Measurements from ENCODE around the gene INPP5D.
"Not testable (repeated sequence)": the region's sequence is repeated elsewhere in the genome, so short reads cannot be mapped to it uniquely, and the experiment has no call there.

Gene INPP5D

GRCh38 chr2:233107011-233107410 lies 46.9 kb downstream of the INPP5D start:
- H3K27ac ChIP-seq, result peak overlapping the region in 1 of 21 experiments; percentile 11
- no peak overlapping the region for H3K4me3 ChIP-seq

- H3K4me3 ChIP-seq, result no peak overlapping the region
- no peak overlapping the region for H3K27ac ChIP-seq
These were observed 47.7 kb downstream of the INPP5D start for GRCh38 chr2:233107831-233108300.

DNA sequence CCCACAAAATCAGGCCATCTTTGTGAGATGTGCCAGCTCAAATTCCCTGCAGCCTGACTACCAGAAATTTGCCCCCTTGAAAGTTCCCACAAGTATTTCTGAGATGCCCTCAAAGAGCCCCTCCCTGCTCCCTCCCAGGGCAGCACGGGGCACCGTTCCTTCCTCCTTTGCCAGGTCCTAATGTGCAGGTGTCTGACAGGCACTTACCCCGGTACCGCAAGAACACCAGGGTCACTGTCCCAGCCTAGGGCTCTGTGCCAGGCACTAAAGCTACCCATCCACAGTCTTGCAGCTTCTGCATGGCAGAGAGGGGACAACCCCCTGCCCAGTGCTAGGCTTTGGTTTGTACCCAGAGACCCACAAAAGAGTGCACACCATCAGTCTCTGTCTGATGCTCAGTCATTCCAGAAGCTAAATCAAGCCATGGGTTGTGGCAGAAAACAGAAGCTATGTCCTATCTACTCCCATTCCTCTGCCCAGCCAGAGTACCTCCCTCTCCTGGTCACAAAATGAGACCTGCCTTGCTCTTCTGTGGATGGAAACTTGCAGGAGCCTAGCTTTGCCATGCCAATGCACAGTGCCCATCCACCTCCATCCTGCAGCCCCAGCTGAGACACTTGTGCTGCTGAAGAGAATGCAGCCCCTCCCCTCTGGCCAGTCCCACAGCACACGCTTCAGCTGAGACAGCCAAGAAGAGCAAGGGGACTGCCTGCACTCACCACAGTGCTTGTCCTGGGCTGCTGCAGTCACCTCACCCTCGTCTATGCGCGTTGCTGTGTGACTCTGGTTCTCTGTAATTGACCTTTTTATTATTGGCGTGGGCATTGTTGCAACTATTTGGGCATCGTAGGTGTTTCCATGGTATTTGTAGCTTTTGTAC lies 48.7 kb downstream of the INPP5D start:
- Histone ChIP-seq H3K4me3 (no peak overlapping the region), H3K27ac (no peak overlapping the region)

- Histone ChIP-seq H3K4me3 (no peak overlapping the region), H3K27ac (no peak overlapping the region)
These were observed 51.3 kb downstream of the INPP5D start for GRCh38 chr2:233111427-233111826.

DNA sequence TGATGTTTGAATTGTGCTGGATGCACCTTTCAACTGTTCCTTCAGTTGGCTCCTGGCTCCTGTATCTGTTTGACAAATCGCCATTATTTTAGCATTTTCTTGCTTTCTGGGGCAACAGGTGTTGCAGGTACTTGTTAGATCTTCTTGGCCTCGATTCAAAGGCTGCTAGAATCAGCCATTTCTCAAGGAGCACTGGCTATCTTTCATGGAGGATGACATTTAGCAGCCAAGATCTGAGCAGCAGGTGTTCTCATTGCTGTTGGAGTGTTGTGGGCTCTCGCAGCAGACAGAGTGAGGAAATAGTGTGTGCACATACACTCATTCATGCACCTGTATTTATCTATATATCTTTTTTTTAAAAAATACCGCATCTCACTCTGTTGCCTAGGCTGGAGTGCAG lies 52.2 kb downstream of the INPP5D start:
- Histone ChIP-seq H3K27ac (no peak overlapping the region), H3K4me3 (no peak overlapping the region)

- H3K27ac ChIP-seq, result no peak overlapping the region
- H3K4me3 ChIP-seq, result no peak overlapping the region
These were observed 52.8 kb downstream of the INPP5D start for GRCh38 chr2:233112776-233113452.

DNA sequence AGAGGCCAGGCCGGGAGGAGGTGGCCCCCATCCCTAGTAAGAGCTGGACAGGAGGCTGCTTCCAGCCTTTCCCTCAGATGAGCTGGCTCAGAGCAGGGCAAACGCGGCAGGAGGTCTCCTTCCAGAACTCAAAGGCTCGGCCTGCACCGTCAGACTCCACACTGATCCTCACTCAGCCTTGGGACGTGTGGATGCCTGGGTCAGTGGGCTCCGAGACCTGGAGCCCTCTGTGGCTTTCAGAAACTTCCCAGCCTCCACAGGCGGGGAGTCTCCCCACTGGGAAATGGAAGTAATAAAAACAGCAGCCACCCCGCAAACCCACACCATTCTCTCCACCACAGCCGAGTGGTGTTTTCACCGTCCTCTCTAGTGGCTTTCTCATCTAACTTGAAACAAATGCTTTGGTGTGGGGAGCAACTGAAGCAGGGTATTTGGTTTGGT lies 54.3 kb downstream of the INPP5D start:
- Histone ChIP-seq H3K27ac (no peak overlapping the region), H3K4me3 (no peak overlapping the region)

DNA sequence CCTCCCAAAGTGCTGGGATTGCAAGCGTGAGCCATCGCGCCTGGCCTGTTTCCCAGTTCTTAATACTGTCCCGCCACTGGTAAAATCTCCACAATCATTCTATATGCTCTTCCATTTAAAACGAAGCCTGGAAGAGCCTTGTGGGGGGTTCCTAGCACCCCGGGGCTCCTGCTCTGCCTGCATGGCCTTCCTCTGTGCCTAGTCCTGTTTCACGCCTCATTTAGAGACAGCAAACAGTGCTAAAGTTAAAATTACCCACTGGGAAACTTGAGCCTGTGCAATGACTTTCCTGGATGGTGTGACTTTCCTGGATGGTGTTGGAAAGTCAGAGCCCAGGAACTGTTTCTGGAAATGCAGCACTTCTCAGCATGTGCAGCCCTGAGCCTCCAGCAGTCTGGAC lies 55.0 kb downstream of the INPP5D start:
- Histone ChIP-seq H3K4me3 (no peak overlapping the region), H3K27ac (no peak overlapping the region)

DNA sequence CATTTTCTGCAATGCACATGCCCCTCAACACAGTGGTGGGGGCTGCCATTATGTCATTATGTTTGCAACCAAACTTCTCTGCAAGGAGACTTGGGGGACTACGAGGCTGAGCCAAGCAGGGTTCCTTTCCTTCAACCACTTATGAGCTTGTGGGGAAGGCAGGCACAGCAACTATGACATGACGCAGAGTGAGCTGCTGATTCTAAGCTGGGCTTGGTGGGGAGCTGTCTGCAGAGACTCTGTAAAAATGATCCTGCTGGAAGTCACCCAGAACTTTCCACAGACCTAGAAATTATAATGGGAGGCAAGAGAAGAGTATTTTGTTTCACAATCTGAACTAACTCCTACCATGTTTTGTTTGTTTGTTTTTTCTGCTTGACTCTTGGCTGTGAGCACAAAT lies 55.6 kb downstream of the INPP5D start:
- H3K27ac ChIP-seq, result no peak overlapping the region
- H3K4me3 ChIP-seq, result no peak overlapping the region

DNA sequence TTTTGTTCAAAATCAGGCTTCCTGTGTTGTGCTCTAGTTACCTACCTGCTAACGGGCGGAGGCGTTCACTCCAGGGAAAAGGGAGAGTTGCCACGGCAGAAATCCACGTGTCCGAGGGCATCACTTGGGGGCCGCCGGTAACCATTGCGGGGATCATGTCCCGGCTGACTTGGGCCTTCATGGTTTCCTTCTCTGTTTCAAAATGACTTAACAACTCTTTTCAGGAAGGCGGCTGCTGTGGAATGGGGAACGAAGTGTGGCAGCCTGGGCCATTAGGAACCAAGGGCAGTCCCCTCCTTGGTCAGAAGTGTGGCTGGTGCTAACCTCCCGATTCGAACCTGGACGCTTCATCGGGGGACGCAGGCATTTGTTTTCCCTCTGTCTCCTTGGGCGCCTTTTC lies 56.8 kb downstream of the INPP5D start:
- Histone ChIP-seq H3K27ac (no peak overlapping the region), H3K4me3 (no peak overlapping the region)

DNA sequence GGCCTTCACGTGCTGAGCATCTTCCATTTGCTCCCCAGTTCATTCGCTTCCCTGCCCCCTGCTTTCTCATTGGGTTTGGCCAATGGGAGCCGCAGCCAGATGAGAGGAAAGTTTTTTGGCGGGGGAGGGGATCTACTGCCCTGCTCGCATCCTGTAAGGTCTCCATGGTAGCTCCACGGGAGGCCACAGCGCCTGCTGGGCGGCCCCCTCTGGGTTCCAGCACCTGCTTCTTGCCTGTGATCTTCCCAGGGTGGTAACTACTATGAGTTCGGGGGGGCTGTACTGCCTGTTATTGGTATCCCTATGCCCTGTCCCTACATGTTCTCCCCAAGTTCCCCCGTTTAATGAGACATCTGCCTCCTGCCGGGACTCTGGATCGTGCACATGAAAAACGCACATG lies 57.2 kb downstream of the INPP5D start:
- no peak overlapping the region for H3K4me3 ChIP-seq
- H3K27ac ChIP-seq, result no peak overlapping the region

- no peak overlapping the region for H3K4me3 ChIP-seq
- H3K27ac ChIP-seq, result no peak overlapping the region
These were observed 57.9 kb downstream of the INPP5D start for GRCh38 chr2:233117811-233118647.

- Histone ChIP-seq H3K4me3 (no peak overlapping the region), H3K27ac (no peak overlapping the region)
These were observed 58.5 kb downstream of the INPP5D start for GRCh38 chr2:233118648-233119000.

DNA sequence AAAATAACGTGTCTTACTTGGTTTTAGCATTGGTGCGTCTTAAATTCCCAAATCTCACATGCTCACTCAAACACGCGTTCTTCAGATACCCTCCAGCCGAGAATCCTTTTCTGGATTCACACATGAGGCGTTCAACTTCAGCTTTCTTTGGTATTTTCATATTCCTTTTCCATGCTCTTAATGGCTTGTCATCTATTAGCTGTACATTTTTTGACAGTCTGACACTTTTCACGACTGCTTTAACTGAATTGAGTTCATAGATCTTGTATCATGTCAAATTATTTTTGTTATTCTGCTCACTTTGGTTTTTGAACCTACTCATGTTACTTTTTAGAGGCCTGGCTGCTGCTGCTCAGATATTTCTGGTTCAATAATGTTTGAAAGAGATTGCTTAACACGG lies 59.0 kb downstream of the INPP5D start:
- no peak overlapping the region for H3K4me3 ChIP-seq
- H3K27ac ChIP-seq, result no peak overlapping the region

GRCh38 chr2:233119806-233120205 lies 59.7 kb downstream of the INPP5D start:
- no peak overlapping the region for H3K4me3 ChIP-seq
- no peak overlapping the region for H3K27ac ChIP-seq

- Histone ChIP-seq H3K27ac (peak overlapping the region in 1 of 21 experiments; percentile 24), H3K4me3 (no peak overlapping the region)
These were observed 60.3 kb downstream of the INPP5D start for GRCh38 chr2:233120459-233120858.

GRCh38 chr2:233121856-233122255 lies 61.7 kb downstream of the INPP5D start:
- Histone ChIP-seq H3K27ac (peak overlapping the region in 1 of 21 experiments; percentile 16), H3K4me3 (no peak overlapping the region)

DNA sequence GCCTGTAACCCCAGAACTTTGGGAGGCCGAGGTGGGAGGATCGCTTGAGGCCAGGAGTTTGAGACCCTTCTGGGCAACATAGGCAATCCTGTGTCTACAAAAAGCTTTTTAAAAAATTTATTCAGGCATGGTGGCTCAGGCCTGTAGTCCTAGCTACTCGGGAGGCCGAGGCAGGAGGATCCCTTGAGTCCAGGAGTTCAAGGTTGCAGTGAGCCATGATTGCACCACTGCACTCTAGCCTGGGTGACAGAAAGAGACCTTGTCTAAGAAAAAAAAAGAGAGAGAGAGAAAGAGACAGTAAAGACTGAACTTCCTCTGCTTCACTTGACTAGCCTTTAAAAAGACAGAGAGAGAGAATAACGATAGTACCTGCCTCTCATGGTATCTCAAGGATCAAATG lies 62.4 kb downstream of the INPP5D start:
- peak overlapping the region in 2 of 21 experiments; percentile 16 to 22 for H3K27ac ChIP-seq
- no peak overlapping the region for H3K4me3 ChIP-seq

- H3K27ac ChIP-seq, H3K4me3 ChIP-seq: not testable (repeated sequence)
These were observed 63.4 kb downstream of the INPP5D start for GRCh38 chr2:233123576-233123975.

- Histone ChIP-seq H3K4me3 (no peak overlapping the region), H3K27ac (peak overlapping the region in 1 of 21 experiments; percentile 29)
These were observed 64.4 kb downstream of the INPP5D start for GRCh38 chr2:233124421-233125080.

Measured in skin epidermis (tissue), 12 donors.